KMS-11 (cell line): ENCODE results near the gene NME1.

Source experiments
- H2AFZ ChIP-seq: fragments of 200-600 bp; sonication (generic); 2 replicates; pipeline ENCODE4 v1.6.1; 2016; ENCODE audit warnings: antibody characterized with exemption, mixed run types, low read depth
- H3K27ac ChIP-seq: fragments of 200-600 bp; sonication (generic); 2 replicates; pipeline ENCODE4 v1.6.1; 2016; ENCODE audit warnings: mild to moderate bottlenecking, mixed run types
- H3K27me3 ChIP-seq: fragments of 200-600 bp; sonication (generic); 2 replicates; pipeline ENCODE4 v1.6.1; 2017; ENCODE audit warnings: mild to moderate bottlenecking, low read depth, mixed run types, moderate library complexity; ENCODE audit not compliant: insufficient read depth
- H3K36me3 ChIP-seq: fragments of 200-600 bp; sonication (generic); 2 replicates; pipeline ENCODE4 v1.6.1; 2017; ENCODE audit warnings: mild to moderate bottlenecking, mixed run types; ENCODE audit not compliant: insufficient read depth
- H3K4me1 ChIP-seq: fragments of 200-600 bp; sonication (generic); 2 replicates; pipeline ENCODE4 v1.6.1; 2016; ENCODE audit warnings: mild to moderate bottlenecking, low read depth, mixed run types; ENCODE audit not compliant: poor library complexity, severe bottlenecking
- H3K4me2 ChIP-seq: fragments of 200-600 bp; sonication (generic); 2 replicates; pipeline ENCODE4 v1.7.0; 2016; ENCODE audit warnings: mild to moderate bottlenecking, mixed run types
- H3K4me3 ChIP-seq: fragments of 200-600 bp; sonication (generic); IDR thresholded peaks from 2 replicates; pipeline ENCODE4 v1.6.1; 2017; ENCODE audit warnings: low read depth, low read length, mixed read lengths; ENCODE audit not compliant: insufficient read depth
- H3K79me2 ChIP-seq: fragments of 200-600 bp; sonication (generic); 2 replicates; pipeline ENCODE4 v1.6.1; 2016; ENCODE audit warnings: low read depth, mixed run types; ENCODE audit not compliant: insufficient read depth
- H3K9ac ChIP-seq: fragments of 200-600 bp; sonication (generic); 2 replicates; pipeline ENCODE4 v1.6.1; 2016; ENCODE audit warnings: mild to moderate bottlenecking, mixed run types
- H4K20me1 ChIP-seq: fragments of 200-600 bp; sonication (generic); 2 replicates; pipeline ENCODE4 v1.6.1; 2016; ENCODE audit warnings: mild to moderate bottlenecking, mixed run types; ENCODE audit not compliant: insufficient read depth
- CTCF ChIP-seq: fragments of 200-600 bp; sonication (generic); conservative IDR thresholded peaks from 2 replicates; pipeline ENCODE4 v1.6.1; 2017; ENCODE audit warnings: low read depth, mild to moderate bottlenecking, antibody characterized with exemption, low read length, moderate library complexity, mixed read lengths

The NME1 gene

GRCh38 chr17:51118330-51119195, 34.8 kb upstream of the NME1 start:
- H3K79me2 ChIP-seq = peaks cover 53% of the 10 kb centered on the region
- H2AFZ ChIP-seq = no peak overlapping the region
- H3K27me3 ChIP-seq = no peaks in the 10 kb centered on the region
- no peak overlapping the region for H3K27ac ChIP-seq
- TF ChIP-seq CTCF = no peak
- H3K4me1 ChIP-seq = peaks cover 37% of the 10 kb centered on the region
- H3K4me2 ChIP-seq = peak overlapping the region; percentile 62
- H4K20me1 ChIP-seq = peaks cover 4% of the 10 kb centered on the region; the same call in 1 of the 2 replicates
- no peaks in the 10 kb centered on the region for H3K36me3 ChIP-seq
- no peak overlapping the region for H3K4me3 ChIP-seq
- peak overlapping the region; percentile 82; the same call in 1 of the 2 replicates for H3K9ac ChIP-seq

- Histone ChIP-seq H3K4me1 (peaks cover 37% of the 10 kb centered on the region), H3K79me2 (peaks cover 53% of the 10 kb centered on the region), H3K36me3 (no peaks in the 10 kb centered on the region), H3K27ac (peak overlapping the region; percentile 87), H4K20me1 (peaks cover 4% of the 10 kb centered on the region; the same call in 1 of the 2 replicates), H3K9ac (peak overlapping the region; percentile 82), H3K4me3 (no peak overlapping the region), H2AFZ (peak overlapping the region; percentile 80), H3K4me2 (peak overlapping the region; percentile 62), H3K27me3 (no peaks in the 10 kb centered on the region)
- no peak for TF ChIP-seq CTCF
These were observed 33.7 kb upstream of the NME1 start for GRCh38 chr17:51119415-51120356.

- peak overlapping the region; percentile 82 for H3K9ac ChIP-seq
- peaks cover 46% of the 10 kb centered on the region for H3K79me2 ChIP-seq
- H3K36me3 ChIP-seq = no peaks in the 10 kb centered on the region
- TF ChIP-seq CTCF = no peak
- peaks cover 4% of the 10 kb centered on the region; the same call in 1 of the 2 replicates for H4K20me1 ChIP-seq
- peaks cover 37% of the 10 kb centered on the region for H3K4me1 ChIP-seq
- H3K4me2 ChIP-seq = peak overlapping the region; percentile 62; the same call in 1 of the 2 replicates
- H3K4me3 ChIP-seq = no peak overlapping the region
- H3K27me3 ChIP-seq = no peaks in the 10 kb centered on the region
- H2AFZ ChIP-seq = peak overlapping the region; percentile 80
- peak overlapping the region; percentile 87 for H3K27ac ChIP-seq
These were observed 33.0 kb upstream of the NME1 start for GRCh38 chr17:51120357-51120738.

GRCh38 chr17:51120739-51121619, 32.4 kb upstream of the NME1 start, which contains the start of gene SPAG9:
Gene SPAG9 (minus strand): TSS chr17:51120868. CDS start chr17:51120656, 212 bp downstream.
- no peak for TF ChIP-seq CTCF
- H3K9ac ChIP-seq = peak within 1 kb of the TSS; percentile 82
- no peaks in the 10 kb centered on the region for H3K27me3 ChIP-seq
- peaks cover 4% of the 10 kb centered on the region; the same call in 1 of the 2 replicates for H4K20me1 ChIP-seq
- H3K4me1 ChIP-seq = peaks cover 37% of the 10 kb centered on the region
- peak within 1 kb of the TSS; percentile 94 for H3K4me2 ChIP-seq
- H3K36me3 ChIP-seq = no peaks in the 10 kb centered on the region
- H3K27ac ChIP-seq = peak within 1 kb of the TSS; percentile 87
- peak within 1 kb of the TSS; percentile 85 for H2AFZ ChIP-seq
- peaks cover 40% of the 10 kb centered on the region for H3K79me2 ChIP-seq
- H3K4me3 ChIP-seq = no peak within 1 kb of the TSS
